ENCODE data around the gene RTCA.
"Not testable (repeated sequence)": the region's sequence is repeated elsewhere in the genome, so short reads cannot be mapped to it uniquely, and the experiment has no call there.

- TF ChIP-seq, protein P1, sequence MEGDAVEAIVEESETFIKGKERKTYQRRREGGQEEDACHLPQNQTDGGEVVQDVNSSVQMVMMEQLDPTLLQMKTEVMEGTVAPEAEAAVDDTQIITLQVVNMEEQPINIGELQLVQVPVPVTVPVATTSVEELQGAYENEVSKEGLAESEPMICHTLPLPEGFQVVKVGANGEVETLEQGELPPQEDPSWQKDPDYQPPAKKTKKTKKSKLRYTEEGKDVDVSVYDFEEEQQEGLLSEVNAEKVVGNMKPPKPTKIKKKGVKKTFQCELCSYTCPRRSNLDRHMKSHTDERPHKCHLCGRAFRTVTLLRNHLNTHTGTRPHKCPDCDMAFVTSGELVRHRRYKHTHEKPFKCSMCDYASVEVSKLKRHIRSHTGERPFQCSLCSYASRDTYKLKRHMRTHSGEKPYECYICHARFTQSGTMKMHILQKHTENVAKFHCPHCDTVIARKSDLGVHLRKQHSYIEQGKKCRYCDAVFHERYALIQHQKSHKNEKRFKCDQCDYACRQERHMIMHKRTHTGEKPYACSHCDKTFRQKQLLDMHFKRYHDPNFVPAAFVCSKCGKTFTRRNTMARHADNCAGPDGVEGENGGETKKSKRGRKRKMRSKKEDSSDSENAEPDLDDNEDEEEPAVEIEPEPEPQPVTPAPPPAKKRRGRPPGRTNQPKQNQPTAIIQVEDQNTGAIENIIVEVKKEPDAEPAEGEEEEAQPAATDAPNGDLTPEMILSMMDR (IDR thresholded peaks at IDR 0.05 in 2 of 3, conservative IDR thresholded peaks at IDR 0.05 in 1 of 3; ENCODE audit: borderline replicate concordance in 1 of 3, insufficient read depth in 1 of 3, low read depth in 2 of 3, low read length in 2 of 3): not testable (repeated sequence)
- TF ChIP-seq, protein P2, sequence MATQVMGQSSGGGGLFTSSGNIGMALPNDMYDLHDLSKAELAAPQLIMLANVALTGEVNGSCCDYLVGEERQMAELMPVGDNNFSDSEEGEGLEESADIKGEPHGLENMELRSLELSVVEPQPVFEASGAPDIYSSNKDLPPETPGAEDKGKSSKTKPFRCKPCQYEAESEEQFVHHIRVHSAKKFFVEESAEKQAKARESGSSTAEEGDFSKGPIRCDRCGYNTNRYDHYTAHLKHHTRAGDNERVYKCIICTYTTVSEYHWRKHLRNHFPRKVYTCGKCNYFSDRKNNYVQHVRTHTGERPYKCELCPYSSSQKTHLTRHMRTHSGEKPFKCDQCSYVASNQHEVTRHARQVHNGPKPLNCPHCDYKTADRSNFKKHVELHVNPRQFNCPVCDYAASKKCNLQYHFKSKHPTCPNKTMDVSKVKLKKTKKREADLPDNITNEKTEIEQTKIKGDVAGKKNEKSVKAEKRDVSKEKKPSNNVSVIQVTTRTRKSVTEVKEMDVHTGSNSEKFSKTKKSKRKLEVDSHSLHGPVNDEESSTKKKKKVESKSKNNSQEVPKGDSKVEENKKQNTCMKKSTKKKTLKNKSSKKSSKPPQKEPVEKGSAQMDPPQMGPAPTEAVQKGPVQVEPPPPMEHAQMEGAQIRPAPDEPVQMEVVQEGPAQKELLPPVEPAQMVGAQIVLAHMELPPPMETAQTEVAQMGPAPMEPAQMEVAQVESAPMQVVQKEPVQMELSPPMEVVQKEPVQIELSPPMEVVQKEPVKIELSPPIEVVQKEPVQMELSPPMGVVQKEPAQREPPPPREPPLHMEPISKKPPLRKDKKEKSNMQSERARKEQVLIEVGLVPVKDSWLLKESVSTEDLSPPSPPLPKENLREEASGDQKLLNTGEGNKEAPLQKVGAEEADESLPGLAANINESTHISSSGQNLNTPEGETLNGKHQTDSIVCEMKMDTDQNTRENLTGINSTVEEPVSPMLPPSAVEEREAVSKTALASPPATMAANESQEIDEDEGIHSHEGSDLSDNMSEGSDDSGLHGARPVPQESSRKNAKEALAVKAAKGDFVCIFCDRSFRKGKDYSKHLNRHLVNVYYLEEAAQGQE (IDR thresholded peaks at IDR 0.05; ENCODE audit: low read depth): not testable (repeated sequence)
- TF ChIP-seq POLR2A (IDR thresholded peaks at IDR 0.05; ENCODE audit: borderline replicate concordance, extremely low read depth, insufficient read depth, insufficient read length); RAD21 (IDR thresholded peaks at IDR 0.05; ENCODE audit: low read depth); POLR2AphosphoS5 (IDR thresholded peaks at IDR 0.05; ENCODE audit: low read depth, low read length); EZH2 (IDR thresholded peaks at IDR 0.05): not testable (repeated sequence)
These were observed 65.1 kb downstream of the RTCA start for GRCh38 chr1:100331146-100331545.
